Mononuclear cell (primary cell): ENCODE results near the gene MRPL12. TPM values are rescaled to one million over a fixed set of nuclear protein-coding genes. Genes with fewer than 3 reads are reported as not detected.

Experiments used
- H3K27me3 ChIP-seq: 2 replicates; pipeline ENCODE4 v1.6.0; 2011; ENCODE audit warnings: low read length, control low read depth; ENCODE audit not compliant: insufficient read depth
- H3K4me1 ChIP-seq: 2 replicates; pipeline ENCODE4 v1.5.1; 2011; ENCODE audit warnings: mild to moderate bottlenecking, low read length, control low read depth; ENCODE audit not compliant: insufficient read depth
- H3K4me3 ChIP-seq: 2 replicates; pipeline ENCODE4 v1.5.1; 2011; ENCODE audit warnings: mild to moderate bottlenecking, low read length, moderate library complexity
- H3K9me3 ChIP-seq: 2 replicates; pipeline ENCODE4 v1.5.1; 2011; ENCODE audit warnings: low read depth, mild to moderate bottlenecking, control low read depth, low read length
- total RNA-seq: library from RNA; depleted of rRNA; stranded (reverse); fragments of >200 nt; gene quantifications from one replicate; pipeline ENCODE4 v1.2.3, GENCODE V29; 2012

The MRPL12 gene
- total RNA-seq, 1 donor: 3.7 TPM

GRCh38 chr17:81706232-81706611, 3.1 kb downstream of the MRPL12 start:
- Histone ChIP-seq H3K9me3 (no peaks in the 10 kb centered on the region), H3K4me1 (peaks cover 39% of the 10 kb centered on the region), H3K4me3 (no peak overlapping the region), H3K27me3 (no peaks in the 10 kb centered on the region)

- no peaks in the 10 kb centered on the region for H3K27me3 ChIP-seq
- H3K4me1 ChIP-seq: peaks cover 39% of the 10 kb centered on the region
- no peaks in the 10 kb centered on the region for H3K9me3 ChIP-seq
- no peak overlapping the region for H3K4me3 ChIP-seq
Measured at GRCh38 chr17:81706757-81707624, 3.8 kb downstream of the MRPL12 start.

- no peaks in the 10 kb centered on the region for H3K9me3 ChIP-seq
- no peak overlapping the region for H3K4me3 ChIP-seq
- no peaks in the 10 kb centered on the region for H3K27me3 ChIP-seq
- H3K4me1 ChIP-seq: peaks cover 39% of the 10 kb centered on the region
Measured at GRCh38 chr17:81707725-81708646, 4.8 kb downstream of the MRPL12 start.

GRCh38 chr17:81708739-81709185, 5.6 kb downstream of the MRPL12 start:
- peaks cover 40% of the 10 kb centered on the region for H3K4me1 ChIP-seq
- no peak overlapping the region for H3K4me3 ChIP-seq
- no peaks in the 10 kb centered on the region for H3K9me3 ChIP-seq
- H3K27me3 ChIP-seq: no peaks in the 10 kb centered on the region

GRCh38 chr17:81710514-81711308, 7.5 kb downstream of the MRPL12 start:
- Histone ChIP-seq H3K4me1 (peaks cover 32% of the 10 kb centered on the region), H3K9me3 (no peaks in the 10 kb centered on the region), H3K27me3 (no peaks in the 10 kb centered on the region), H3K4me3 (no peak overlapping the region)

GRCh38 chr17:81711814-81712467, 8.8 kb downstream of the MRPL12 start, which contains the start of gene SLC25A10:
Gene SLC25A10, plus strand, starts transcription at chr17:81712284. Its CDS starts 143 bp downstream, at chr17:81712427.
- H3K9me3 ChIP-seq: no peaks in the 10 kb centered on the region
- H3K4me3 ChIP-seq: peak within 1 kb of the TSS; percentile 51
- H3K4me1 ChIP-seq: peaks cover 32% of the 10 kb centered on the region
- H3K27me3 ChIP-seq: no peaks in the 10 kb centered on the region

- no peaks in the 10 kb centered on the region for H3K27me3 ChIP-seq
- peaks cover 32% of the 10 kb centered on the region for H3K4me1 ChIP-seq
- H3K4me3 ChIP-seq: peak overlapping the region; percentile 51
- H3K9me3 ChIP-seq: no peaks in the 10 kb centered on the region
Measured at GRCh38 chr17:81712468-81713003, 9.4 kb downstream of the MRPL12 start.

- peaks cover 32% of the 10 kb centered on the region for H3K4me1 ChIP-seq
- no peaks in the 10 kb centered on the region for H3K27me3 ChIP-seq
- H3K9me3 ChIP-seq: no peaks in the 10 kb centered on the region
- H3K4me3 ChIP-seq: no peak overlapping the region
Measured at GRCh38 chr17:81713004-81713555, 9.9 kb downstream of the MRPL12 start.

- Histone ChIP-seq H3K4me3 (no peak overlapping the region), H3K9me3 (no peaks in the 10 kb centered on the region), H3K4me1 (peaks cover 32% of the 10 kb centered on the region), H3K27me3 (no peaks in the 10 kb centered on the region)
Measured at GRCh38 chr17:81713556-81714411, 10.6 kb downstream of the MRPL12 start.

- Histone ChIP-seq H3K27me3 (no peaks in the 10 kb centered on the region), H3K4me1 (peaks cover 32% of the 10 kb centered on the region), H3K4me3 (no peak overlapping the region), H3K9me3 (no peaks in the 10 kb centered on the region)
Measured at GRCh38 chr17:81714412-81715106, 11.4 kb downstream of the MRPL12 start.

GRCh38 chr17:81715107-81715871, 12.1 kb downstream of the MRPL12 start:
- Histone ChIP-seq H3K9me3 (no peaks in the 10 kb centered on the region), H3K4me3 (no peak overlapping the region), H3K4me1 (peaks cover 26% of the 10 kb centered on the region), H3K27me3 (no peaks in the 10 kb centered on the region)
